NCI-H1048 (cell line): ENCODE results near the gene DPP4.

Experiments used
- DNase-seq: peaks from one replicate; lab custom pipeline; 2025; lab: John Stamatoyannopoulos, UW

DPP4 gene

GRCh38 chr2:162073888-162074631 lies at the start of gene DPP4:
DPP4 (minus strand) TSS chr2:162074215; CDS start chr2:162073981, 234 bp downstream.
- no peak for DNase-seq

GRCh38 chr2:162118166-162119031 lies 44.4 kb upstream of the DPP4 start:
- no peak for DNase-seq

- DNase-seq: no peak
Observed at GRCh38 chr2:162116352-162116751, 42.3 kb upstream of the DPP4 start.

GRCh38 chr2:162115076-162115475 lies 41.1 kb upstream of the DPP4 start:
- DNase-seq: no peak

- no peak for DNase-seq
Observed at GRCh38 chr2:162114271-162114670, 40.3 kb upstream of the DPP4 start.

GRCh38 chr2:162113776-162114168 lies 39.8 kb upstream of the DPP4 start:
- DNase-seq: no peak

GRCh38 chr2:162113088-162113775 lies 39.2 kb upstream of the DPP4 start:
- DNase-seq: no peak

GRCh38 chr2:162111958-162112850 lies 38.2 kb upstream of the DPP4 start:
- no peak for DNase-seq

GRCh38 chr2:162107361-162107901 lies 33.4 kb upstream of the DPP4 start:
- no peak for DNase-seq

GRCh38 chr2:162106746-162107145 lies 32.7 kb upstream of the DPP4 start:
- DNase-seq: no peak

GRCh38 chr2:162106146-162106551 lies 32.1 kb upstream of the DPP4 start:
- no peak for DNase-seq

- DNase-seq: no peak
Observed at GRCh38 chr2:162103443-162104009, 29.5 kb upstream of the DPP4 start.

GRCh38 chr2:162100579-162100978 lies 26.6 kb upstream of the DPP4 start:
- no peak for DNase-seq

- DNase-seq: no peak
Observed at GRCh38 chr2:162099836-162100235, 25.8 kb upstream of the DPP4 start.

GRCh38 chr2:162092658-162093556 lies 18.9 kb upstream of the DPP4 start:
- DNase-seq: no peak

- no peak for DNase-seq
Observed at GRCh38 chr2:162092008-162092390, 18.0 kb upstream of the DPP4 start.

- no peak for DNase-seq
Observed at GRCh38 chr2:162091325-162092007, 17.5 kb upstream of the DPP4 start.

GRCh38 chr2:162090109-162090508 lies 16.1 kb upstream of the DPP4 start:
- no peak for DNase-seq

GRCh38 chr2:162086904-162087303 lies 12.9 kb upstream of the DPP4 start:
- DNase-seq: no peak
